GM10847 (cell line): Measurements from ENCODE around the gene POU2F3.

ENCODE experiments used
- POLR2A ChIP-seq: IDR thresholded peaks from 2 replicates; pipeline ENCODE4 v1.6.1; 2011; ENCODE audit not compliant: insufficient read length; ENCODE audit errors: extremely low read depth

Gene POU2F3

GRCh38 chr11:120239713-120240640, at the start of gene POU2F3:
Gene POU2F3, plus strand, starts transcription at chr11:120240140. Its CDS starts 204 bp downstream, at chr11:120240344.
- no peak for TF ChIP-seq POLR2A

- no peak for TF ChIP-seq POLR2A
These were observed 48.9 kb upstream of the POU2F3 start for GRCh38 chr11:120191058-120191457.

- no peak for TF ChIP-seq POLR2A
These were observed 46.9 kb upstream of the POU2F3 start for GRCh38 chr11:120192831-120193625.

- no peak for TF ChIP-seq POLR2A
These were observed 45.8 kb upstream of the POU2F3 start for GRCh38 chr11:120194166-120194565.

DNA sequence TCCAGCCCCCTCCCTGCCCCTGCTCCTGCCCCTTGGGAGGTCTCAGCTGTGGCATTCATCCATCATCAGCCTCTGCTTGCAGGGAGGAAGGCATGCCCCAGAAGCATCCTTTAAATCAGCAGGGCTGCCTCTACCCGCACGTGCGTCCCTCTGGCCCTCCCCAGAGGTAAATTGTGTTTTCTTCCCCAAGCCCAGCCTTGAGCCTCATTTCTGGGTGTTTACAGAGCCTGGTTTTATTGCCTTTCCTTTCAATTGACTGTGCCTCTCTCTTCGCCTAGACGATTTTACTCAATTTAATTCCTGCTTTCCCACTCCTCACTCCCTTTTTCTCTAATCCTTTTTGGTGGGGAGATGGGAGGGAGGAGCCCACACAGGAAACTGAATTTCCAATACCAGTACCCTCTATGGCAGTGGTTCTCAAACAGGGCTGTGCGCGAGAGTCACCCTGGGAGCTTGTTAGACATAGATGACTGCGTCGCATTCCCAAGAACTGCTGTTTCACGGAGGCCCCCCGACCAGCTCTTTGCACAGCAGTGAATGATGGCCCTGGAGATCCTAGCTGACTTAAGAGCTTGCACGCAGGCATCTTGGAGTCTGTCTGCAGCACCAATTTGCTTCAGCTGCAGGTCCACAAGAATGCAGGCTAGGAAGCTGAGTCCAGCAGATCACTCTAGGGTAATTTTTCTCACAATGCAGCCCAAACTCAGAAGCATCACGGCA, 44.2 kb upstream of the POU2F3 start:
- no peak for TF ChIP-seq POLR2A

DNA sequence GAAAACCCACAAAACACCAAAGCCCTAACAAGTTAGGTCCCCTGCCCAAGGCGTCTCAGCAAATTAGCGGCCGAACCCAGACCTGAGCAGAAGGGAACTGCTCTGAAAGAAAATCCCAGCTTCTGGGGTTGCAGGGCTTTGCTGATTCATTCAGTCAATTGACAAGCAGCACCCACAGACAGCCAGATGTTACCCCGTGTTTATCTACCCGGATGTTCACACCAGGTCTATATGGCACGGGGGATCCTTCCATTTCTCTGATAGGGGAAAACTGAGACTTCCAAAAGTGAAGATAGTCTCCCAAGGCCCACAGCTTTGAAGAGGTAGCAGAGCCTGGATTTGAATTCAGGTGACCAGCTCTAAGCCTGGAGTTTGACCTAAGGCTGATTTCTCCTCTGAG, 43.1 kb upstream of the POU2F3 start:
- TF ChIP-seq POLR2A = no peak

GRCh38 chr11:120197251-120197891, 42.6 kb upstream of the POU2F3 start:
- TF ChIP-seq POLR2A = no peak

DNA sequence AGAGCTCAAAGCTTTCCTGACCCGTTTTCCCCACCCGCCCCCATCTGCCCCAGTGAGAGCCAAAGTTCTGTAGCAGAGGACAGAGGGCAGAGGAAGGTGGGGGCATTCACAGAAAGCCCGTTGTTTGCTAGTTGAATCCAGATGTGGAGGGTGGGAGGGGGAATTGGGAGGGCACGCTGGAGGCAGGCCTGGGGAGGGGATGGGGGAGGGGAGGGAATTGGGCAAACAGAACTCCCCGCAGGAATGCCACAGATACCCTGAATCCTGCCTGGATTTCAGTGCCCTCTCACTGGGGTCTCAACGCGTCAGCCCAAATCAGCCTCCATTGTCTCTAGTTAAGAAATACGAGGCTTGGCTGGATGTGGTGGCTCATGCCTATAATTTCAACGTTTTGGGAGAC, 42.0 kb upstream of the POU2F3 start:
- no peak for TF ChIP-seq POLR2A

DNA sequence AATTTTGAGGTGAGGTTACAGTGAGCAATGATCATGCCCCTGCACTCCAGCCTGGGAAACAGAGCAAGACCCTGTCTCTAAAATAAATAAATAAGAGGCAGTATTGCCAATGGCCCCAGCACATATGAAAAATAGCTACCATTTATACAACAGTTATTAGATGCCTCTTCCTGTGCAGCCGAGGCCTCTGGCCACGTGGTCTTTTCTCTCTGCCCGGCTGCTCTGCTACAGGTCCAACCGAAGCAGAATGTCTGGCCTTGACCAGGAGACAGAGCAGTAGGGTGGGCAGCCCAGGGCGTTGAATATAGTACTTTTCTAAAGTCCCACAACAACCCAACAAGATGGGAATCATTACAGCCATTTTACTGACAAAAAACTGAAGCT, 41.5 kb upstream of the POU2F3 start:
- no peak for TF ChIP-seq POLR2A

- no peak for TF ChIP-seq POLR2A
These were observed 41.0 kb upstream of the POU2F3 start for GRCh38 chr11:120198787-120199469.

- TF ChIP-seq POLR2A = no peak
These were observed 40.3 kb upstream of the POU2F3 start for GRCh38 chr11:120199613-120200012.

- no peak for TF ChIP-seq POLR2A
These were observed 39.3 kb upstream of the POU2F3 start for GRCh38 chr11:120200677-120201076.

DNA sequence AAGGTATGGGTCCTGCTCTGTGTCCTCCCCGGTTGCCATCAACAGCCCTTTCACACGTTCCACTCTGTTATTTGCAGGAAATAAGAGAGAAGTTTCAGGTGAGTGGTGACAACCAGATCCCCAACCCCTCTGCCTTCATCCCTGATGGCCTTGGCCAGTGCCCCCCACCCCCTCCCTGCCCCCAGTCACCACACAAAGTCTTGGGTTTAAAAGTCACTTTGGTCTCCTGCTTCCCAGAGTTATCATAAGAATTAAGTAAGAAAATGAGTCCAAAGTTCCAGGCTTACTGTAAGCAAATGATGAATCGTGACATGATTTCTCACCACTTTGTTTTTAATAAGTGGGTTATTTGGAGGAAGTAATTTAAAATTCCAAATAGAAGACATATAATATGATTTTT, 38.3 kb upstream of the POU2F3 start:
- TF ChIP-seq POLR2A = no peak

GRCh38 chr11:120203626-120204025, 36.3 kb upstream of the POU2F3 start:
- no peak for TF ChIP-seq POLR2A
